Mesodermal cell (in vitro differentiated cells): Measurements from ENCODE around the gene L3MBTL2.
"Not testable (repeated sequence)": the region's sequence is repeated elsewhere in the genome, so short reads cannot be mapped to it uniquely, and the experiment has no call there.

Experiments
- H3K27ac ChIP-seq: 2 replicates; pipeline ENCODE4 v1.7.0; 2013; ENCODE audit warnings: mild to moderate bottlenecking, low read depth, low read length, moderate library complexity; ENCODE audit not compliant: severe bottlenecking
- H3K36me3 ChIP-seq: 2 replicates; pipeline ENCODE4 v1.7.1; 2013; ENCODE audit warnings: mild to moderate bottlenecking, low read length, moderate library complexity; ENCODE audit not compliant: control insufficient read depth, insufficient read depth
- H3K4me1 ChIP-seq: one replicate; pipeline ENCODE4 v1.7.1; 2013; ENCODE audit warnings: mild to moderate bottlenecking, low read length; ENCODE audit not compliant: insufficient read depth, control insufficient read depth, poor library complexity, severe bottlenecking
- H3K4me3 ChIP-seq: 2 replicates; pipeline ENCODE4 v1.7.0; 2013; ENCODE audit warnings: low read length, control low read depth, mild to moderate bottlenecking; ENCODE audit not compliant: insufficient read depth, poor library complexity, severe bottlenecking; ENCODE audit errors: extremely low read depth
- H3K9me3 ChIP-seq: 2 replicates; pipeline ENCODE4 v1.7.1; 2013; ENCODE audit warnings: mild to moderate bottlenecking, low read length, moderate library complexity; ENCODE audit not compliant: control insufficient read depth
- WGBS, 2 experiments: methylation state at CpG; one replicate each; pipeline ENCODE4 v1.1.5; 2013; ENCODE audit warnings: missing lambda C conversion rate in 2 of 2; ENCODE audit not compliant: insufficient coverage in 2 of 2; 5-methylcytosine and 5-hydroxymethylcytosine counted together

L3MBTL2 gene

GRCh38 chr22:41256254-41257253 is 51.4 kb downstream of the L3MBTL2 start:
- Histone ChIP-seq H3K9me3 (no peaks in the 10 kb centered on the region), H3K27ac (no peak overlapping the region), H3K4me3 (no peak overlapping the region), H3K36me3 (peaks cover 95% of the 10 kb centered on the region), H3K4me1 (peaks cover 12% of the 10 kb centered on the region)
- 85 to 86% methylated on average over 9 to 10 of the region's 20 CpGs for WGBS, 2 experiments

DNA sequence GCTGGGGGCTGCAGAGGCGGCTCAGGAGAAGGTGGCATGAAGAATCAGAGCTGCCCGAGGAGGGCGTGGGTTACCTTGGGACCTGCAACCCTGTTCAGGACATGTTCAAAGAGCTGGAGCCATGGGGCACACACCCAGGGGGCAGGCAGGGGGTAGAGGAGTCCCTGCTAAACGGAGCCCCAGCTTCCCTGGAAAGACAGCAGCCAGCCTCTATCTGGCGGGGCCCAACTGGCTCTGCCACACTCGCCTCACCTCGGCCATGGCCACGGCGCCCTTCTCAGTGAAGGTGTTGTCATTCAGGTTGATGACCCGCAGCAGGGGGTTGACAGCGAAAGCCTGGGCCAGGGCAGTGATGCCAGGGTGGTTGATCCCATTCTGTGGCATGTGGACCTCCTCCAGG is 52.6 kb downstream of the L3MBTL2 start:
- H3K36me3 ChIP-seq, result peaks cover 96% of the 10 kb centered on the region
- no peak overlapping the region for H3K27ac ChIP-seq
- 93 to 94% methylated on average over 9 to 10 of the region's 11 CpGs for WGBS, 2 experiments
- H3K4me1 ChIP-seq, result peaks cover 12% of the 10 kb centered on the region
- H3K9me3 ChIP-seq, result no peaks in the 10 kb centered on the region
- H3K4me3 ChIP-seq, result no peak overlapping the region

- H3K4me3 ChIP-seq, H3K27ac ChIP-seq, H3K9me3 ChIP-seq: not testable (repeated sequence)
- Histone ChIP-seq H3K36me3 (peaks cover 96% of the 10 kb centered on the region), H3K4me1 (peaks cover 12% of the 10 kb centered on the region)
- 94 to 100% methylated on average over 1 to 2 of the region's 4 CpGs for WGBS, 2 experiments
Observed at GRCh38 chr22:41259756-41260155, 54.6 kb downstream of the L3MBTL2 start.

DNA sequence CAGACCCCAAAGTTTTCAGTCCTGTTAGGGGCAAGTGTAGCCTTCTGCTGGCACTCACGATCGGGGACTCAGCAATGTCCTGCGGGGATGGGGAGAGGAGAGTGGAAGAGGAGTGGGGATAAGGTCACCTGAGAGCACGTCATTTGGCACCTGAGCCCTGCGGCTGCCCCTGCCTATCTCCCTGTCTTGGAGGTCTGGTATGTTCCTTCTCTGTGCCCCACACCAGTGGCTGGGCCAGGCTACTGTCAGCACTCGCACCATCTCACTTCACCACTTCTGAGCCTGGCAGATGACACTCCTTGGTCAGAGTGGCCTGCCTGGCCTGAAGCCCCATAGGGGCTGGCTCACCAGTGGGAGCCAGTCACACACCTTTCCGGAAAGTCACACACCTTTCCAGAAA is 55.8 kb downstream of the L3MBTL2 start:
- Histone ChIP-seq H3K4me3 (no peak overlapping the region), H3K36me3 (peaks cover 96% of the 10 kb centered on the region), H3K4me1 (peaks cover 12% of the 10 kb centered on the region), H3K9me3 (no peaks in the 10 kb centered on the region), H3K27ac (no peak overlapping the region)
- 93 to 97% methylated on average over 6 to 7 of the region's 7 CpGs for WGBS, 2 experiments

GRCh38 chr22:41261541-41262249 is 56.6 kb downstream of the L3MBTL2 start:
- H3K9me3 ChIP-seq, result no peaks in the 10 kb centered on the region
- 88 to 95% methylated on average over 8 to 12 of the region's 12 CpGs for WGBS, 2 experiments
- peaks cover 96% of the 10 kb centered on the region for H3K36me3 ChIP-seq
- H3K4me3 ChIP-seq, result no peak overlapping the region
- H3K4me1 ChIP-seq, result peaks cover 12% of the 10 kb centered on the region
- no peak overlapping the region for H3K27ac ChIP-seq

GRCh38 chr22:41262250-41262765 is 57.2 kb downstream of the L3MBTL2 start:
- peaks cover 10% of the 10 kb centered on the region for H3K4me1 ChIP-seq
- WGBS, 2 experiments, result 96 to 98% methylated on average over 15 of the region's 15 CpGs
- H3K36me3 ChIP-seq, result peaks cover 95% of the 10 kb centered on the region
- no peak overlapping the region for H3K4me3 ChIP-seq
- H3K9me3 ChIP-seq, result no peaks in the 10 kb centered on the region
- no peak overlapping the region for H3K27ac ChIP-seq

GRCh38 chr22:41263704-41264103 is 58.6 kb downstream of the L3MBTL2 start:
- Histone ChIP-seq H3K9me3 (no peaks in the 10 kb centered on the region), H3K4me3 (no peak overlapping the region), H3K4me1 (no peaks in the 10 kb centered on the region), H3K36me3 (peaks cover 97% of the 10 kb centered on the region), H3K27ac (no peak overlapping the region)
- whole genome bisulfite sequencing, 2 experiments, result 100% methylated on average over 2 of the region's 2 CpGs

GRCh38 chr22:41264408-41264941 is 59.4 kb downstream of the L3MBTL2 start:
- H3K4me3 ChIP-seq, result no peak overlapping the region
- H3K4me1 ChIP-seq, result no peaks in the 10 kb centered on the region
- H3K27ac ChIP-seq, result no peak overlapping the region
- peaks cover 96% of the 10 kb centered on the region for H3K36me3 ChIP-seq
- 98 to 99% methylated on average over 15 of the region's 15 CpGs for WGBS, 2 experiments
- H3K9me3 ChIP-seq, result no peaks in the 10 kb centered on the region

DNA sequence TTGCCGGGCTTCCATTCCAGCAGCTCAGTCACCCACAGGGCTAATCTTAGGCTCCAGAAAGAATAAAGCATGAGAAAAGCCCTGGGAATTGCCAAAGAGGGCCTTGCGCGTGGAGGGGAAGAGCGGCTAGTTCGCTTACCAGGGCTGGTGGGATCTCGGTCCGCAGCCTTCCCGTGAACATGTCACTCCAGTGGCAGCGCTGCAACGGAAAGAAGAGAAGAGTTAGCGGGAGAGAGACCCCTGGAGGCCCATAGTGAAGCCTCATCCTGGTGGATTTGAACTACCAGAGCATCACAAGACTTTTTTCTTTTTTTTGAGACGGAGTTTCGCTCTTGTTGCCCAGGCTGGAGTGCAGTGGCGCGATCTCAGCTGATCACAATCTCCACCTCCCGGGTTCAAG is 62.8 kb downstream of the L3MBTL2 start:
- no peaks in the 10 kb centered on the region for H3K4me1 ChIP-seq
- WGBS, 2 experiments, result 98% methylated on average over 15 to 16 of the region's 16 CpGs
- H3K36me3 ChIP-seq, result peaks cover 92% of the 10 kb centered on the region

DNA sequence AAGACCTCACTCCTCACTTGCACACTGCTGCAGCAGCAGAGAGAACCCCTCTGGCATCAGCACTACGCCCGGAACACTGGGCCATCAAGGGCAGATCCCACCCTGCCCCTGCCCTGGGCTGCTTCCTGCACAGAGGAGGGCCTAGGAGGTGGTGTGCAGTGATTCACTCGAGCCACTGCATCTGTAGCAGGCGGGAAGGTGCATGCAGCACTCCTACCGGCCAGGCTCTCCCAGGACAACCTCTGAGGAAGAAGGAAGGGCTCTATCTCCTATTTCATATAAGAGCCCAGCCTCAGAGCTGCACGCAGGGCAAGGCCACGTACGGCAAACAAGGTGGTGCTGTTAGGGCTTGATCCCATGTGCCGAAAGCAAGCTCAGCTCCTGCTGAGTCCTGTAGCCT is 66.7 kb downstream of the L3MBTL2 start:
- WGBS, 2 experiments, result 97 to 98% methylated on average over 7 of the region's 9 CpGs
- Histone ChIP-seq H3K4me3 (no peak overlapping the region), H3K27ac (no peak overlapping the region), H3K4me1 (peaks cover 3% of the 10 kb centered on the region), H3K36me3 (peaks cover 93% of the 10 kb centered on the region), H3K9me3 (no peaks in the 10 kb centered on the region)

More for the DNA sequence above, 62.8 kb downstream of the L3MBTL2 start:
- Histone ChIP-seq H3K4me3 (no peak overlapping the region), H3K27ac (no peak overlapping the region), H3K9me3 (no peaks in the 10 kb centered on the region)
